Activated CD4-positive, alpha-beta T cell treated with anti-CD3 and anti-CD28 coated beads for 1 hour (primary cell): ENCODE measurements around the gene SGIP1.

Source experiments
- DNase-seq: peaks from one replicate; pipeline ENCODE4 v3.0.0-alpha.2; 2020

Gene SGIP1

GRCh38 chr1:66617362-66618184, 83.6 kb downstream of the SGIP1 start:
- DNase-seq, result no peak

GRCh38 chr1:66618390-66618789, 84.4 kb downstream of the SGIP1 start:
- no peak for DNase-seq

GRCh38 chr1:66623812-66624211, 89.9 kb downstream of the SGIP1 start:
- DNase-seq, result no peak

DNA sequence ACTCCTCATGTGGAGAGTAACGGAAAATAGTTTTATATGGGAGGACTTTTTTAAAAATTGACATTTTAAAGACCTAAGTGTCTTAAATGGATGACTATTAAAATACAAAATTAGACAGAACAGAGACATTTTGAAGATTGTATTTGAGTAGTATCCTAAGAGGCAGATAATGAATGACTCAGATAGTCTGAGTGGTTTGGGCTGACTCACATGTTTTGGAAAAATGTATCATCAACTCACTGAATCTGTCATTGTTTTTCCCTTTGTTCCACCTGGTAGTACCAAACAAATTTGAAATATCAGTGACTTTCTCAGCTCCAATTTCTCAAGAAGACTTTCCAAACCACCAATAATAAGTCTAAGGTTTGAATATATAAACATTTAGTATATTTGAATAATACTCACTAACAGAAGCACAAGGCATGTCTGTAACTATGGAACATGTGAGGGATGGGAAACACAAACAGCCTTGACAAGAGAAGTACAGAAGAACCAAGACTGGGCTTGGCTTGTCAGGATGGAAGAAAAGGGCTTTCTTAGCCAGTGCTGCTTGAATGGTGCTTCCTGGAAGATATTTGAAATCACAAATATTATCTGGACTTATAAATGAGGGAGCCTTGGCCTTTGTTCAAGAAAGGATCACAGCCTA, 90.6 kb downstream of the SGIP1 start:
- no peak for DNase-seq

- no peak for DNase-seq
These were observed 92.3 kb downstream of the SGIP1 start for GRCh38 chr1:66626261-66626660.

GRCh38 chr1:66628926-66629325, 95.0 kb downstream of the SGIP1 start:
- DNase-seq, result no peak

- no peak for DNase-seq
These were observed 99.2 kb downstream of the SGIP1 start for GRCh38 chr1:66633159-66633558.

- DNase-seq, result no peak
These were observed 103.2 kb downstream of the SGIP1 start for GRCh38 chr1:66637146-66637545.

DNA sequence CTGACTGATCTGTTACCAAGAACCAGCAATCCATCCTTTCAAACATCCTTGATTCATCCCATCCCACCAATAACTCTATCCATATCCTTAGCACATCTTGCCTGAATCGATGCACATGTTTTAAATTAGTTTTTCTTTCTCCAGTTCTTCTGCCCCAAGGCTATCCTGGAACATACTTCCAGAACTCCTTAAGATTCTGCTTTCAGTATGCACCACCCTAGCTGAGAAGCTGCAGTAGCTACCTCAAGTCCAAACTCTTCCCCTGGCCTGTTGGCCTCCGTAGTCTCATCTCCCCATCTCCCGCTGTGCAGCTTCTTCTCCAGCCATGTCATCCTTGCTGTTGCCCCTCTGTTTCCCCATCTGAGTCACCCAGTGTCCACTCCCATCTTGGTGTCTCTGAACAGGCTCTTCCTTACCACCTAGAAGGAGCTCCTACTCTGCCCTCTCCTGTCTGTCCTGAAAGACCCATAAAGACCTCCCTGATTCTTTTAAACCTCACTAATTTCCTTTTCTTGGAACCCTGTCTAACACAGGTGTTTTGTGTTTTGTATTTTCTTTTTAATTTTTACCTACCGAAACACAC, 108.0 kb downstream of the SGIP1 start:
- no peak for DNase-seq

DNA sequence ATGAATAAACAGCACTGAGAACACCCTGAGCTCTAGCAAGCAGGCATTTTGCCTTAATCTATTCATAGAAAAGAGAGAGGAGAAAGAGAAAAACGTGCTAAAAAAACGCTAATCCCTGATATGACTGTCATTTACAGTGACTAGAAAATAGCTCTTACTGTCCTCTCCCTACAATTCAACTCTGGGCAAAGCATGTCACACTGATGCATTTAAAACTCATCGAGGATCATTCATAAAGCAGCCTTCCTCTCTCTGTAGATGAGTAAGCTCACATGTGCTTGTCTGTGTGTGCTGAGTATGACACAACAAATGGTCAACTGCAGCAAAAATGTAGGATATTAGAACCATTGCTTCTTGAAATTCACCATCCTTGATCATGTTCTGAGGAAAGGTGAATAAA, 109.0 kb downstream of the SGIP1 start:
- no peak for DNase-seq

DNA sequence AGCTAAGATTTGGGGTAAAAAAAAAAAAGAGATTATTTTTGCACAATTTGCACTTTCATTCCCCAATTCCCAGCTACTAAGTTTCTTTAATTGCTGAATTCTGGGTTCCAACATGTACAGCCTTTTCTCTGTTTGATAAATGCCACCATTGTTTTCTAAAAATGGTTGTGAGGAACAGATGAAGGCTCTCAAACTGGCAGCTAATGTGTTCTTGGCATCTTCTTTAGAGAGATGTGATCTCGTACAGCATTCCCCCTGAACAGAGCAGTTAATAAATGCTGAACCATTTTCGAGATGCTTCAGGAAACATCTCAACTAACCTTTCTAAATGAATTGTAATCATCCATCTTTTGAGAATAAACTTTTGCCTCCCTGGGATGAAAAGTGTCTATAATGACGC, 110.4 kb downstream of the SGIP1 start:
- no peak for DNase-seq

GRCh38 chr1:66648901-66649595, 115.1 kb downstream of the SGIP1 start:
- DNase-seq, result no peak

DNA sequence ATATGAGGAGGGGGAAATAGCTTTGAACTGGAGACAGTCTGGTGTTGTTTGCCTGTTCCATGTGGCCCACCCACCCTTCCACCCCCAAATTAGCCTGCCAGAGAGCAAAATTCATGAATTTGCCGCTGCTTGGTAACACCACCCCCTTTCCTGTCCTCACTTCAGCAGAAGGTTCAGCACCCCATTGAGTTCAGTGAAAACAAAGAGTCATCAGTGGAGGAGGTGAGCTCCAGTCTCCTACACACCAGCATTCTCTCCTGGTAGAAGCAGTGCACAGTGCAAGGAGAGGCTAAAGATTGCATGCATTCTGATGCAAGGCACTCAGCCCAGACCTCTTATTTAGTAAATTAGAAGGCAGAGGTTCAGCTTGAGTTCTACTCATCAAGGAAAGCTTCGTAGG, 118.6 kb downstream of the SGIP1 start:
- DNase-seq, result no peak

- no peak for DNase-seq
These were observed 120.7 kb downstream of the SGIP1 start for GRCh38 chr1:66654643-66655042.

DNA sequence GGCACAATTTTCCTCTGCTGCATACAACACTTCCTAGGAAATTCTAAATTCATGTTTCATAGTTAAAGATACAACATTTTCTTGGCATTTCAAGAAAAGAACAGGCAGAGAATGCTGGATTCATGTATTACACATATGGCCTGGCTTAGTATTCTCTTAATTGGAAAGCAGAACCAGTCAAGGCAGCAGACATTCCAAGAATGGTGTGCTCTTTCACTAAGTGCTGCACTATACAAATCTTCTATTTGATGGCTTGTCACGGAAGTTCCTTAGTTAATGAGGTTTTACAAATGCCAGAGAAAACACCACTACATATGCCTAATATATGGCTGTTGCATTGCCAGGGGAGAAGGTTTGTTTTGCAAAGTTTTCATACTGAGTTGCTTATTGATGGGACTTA, 137.5 kb downstream of the SGIP1 start:
- no peak for DNase-seq

- no peak for DNase-seq
These were observed 142.8 kb downstream of the SGIP1 start for GRCh38 chr1:66676613-66677298.

- no peak for DNase-seq
These were observed 144.2 kb downstream of the SGIP1 start for GRCh38 chr1:66678146-66678545.

DNA sequence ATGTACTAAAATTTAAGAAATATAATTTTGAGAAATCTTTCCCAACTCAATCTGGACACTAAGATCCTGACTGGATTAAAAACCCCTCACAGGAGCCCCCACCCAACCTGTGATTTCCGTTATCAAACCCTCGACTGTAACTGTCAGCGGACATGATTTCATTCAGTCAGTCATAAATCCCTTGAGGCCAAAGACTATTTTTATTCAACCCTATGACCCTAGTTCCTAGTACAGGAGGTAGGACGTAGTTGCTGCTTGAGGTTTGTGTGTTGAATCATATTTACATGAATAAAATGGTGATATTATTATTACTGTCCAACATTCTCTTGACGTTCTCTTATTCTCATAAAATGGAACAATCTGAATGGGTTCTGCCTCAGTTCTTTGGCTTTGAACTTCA, 145.2 kb downstream of the SGIP1 start:
- no peak for DNase-seq

DNA sequence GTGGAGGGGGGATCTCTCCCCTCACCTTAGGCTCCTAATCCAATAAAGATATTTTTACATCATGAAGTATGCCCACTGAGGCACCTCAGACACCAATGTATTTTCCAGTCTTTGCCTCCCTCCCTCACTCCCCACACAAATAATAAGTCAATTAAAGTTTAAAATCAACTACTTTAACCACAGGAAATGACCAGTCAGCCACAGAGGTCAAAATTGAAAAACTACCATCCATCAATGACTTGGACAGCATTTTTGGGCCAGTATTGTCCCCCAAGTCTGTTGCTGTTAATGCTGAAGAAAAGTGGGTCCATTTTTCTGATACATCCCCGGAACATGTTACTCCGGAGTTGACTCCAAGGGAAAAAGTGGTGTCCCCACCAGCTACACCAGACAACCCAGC, 147.7 kb downstream of the SGIP1 start:
- DNase-seq, result no peak

GRCh38 chr1:66682106-66682505, 148.2 kb downstream of the SGIP1 start:
- DNase-seq, result no peak

DNA sequence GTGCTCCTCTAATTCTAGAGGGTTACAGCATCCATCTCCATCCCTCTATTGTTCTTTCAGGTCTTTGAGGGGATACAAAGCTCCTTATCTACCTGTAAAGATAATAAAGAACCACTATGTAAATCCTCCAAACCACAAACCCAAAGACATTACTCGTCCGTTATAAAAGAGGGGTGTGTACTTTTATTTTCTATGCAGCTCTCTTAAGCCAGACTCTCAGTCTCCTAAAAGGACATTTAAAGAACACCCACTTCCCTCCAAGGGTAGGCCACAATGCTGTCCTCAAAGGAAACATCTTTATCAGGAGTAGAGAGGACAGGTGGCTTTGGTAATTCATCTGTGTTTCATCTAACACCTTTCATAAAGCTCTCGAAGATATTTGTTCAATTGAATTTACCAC, 150.4 kb downstream of the SGIP1 start:
- DNase-seq, result no peak

DNA sequence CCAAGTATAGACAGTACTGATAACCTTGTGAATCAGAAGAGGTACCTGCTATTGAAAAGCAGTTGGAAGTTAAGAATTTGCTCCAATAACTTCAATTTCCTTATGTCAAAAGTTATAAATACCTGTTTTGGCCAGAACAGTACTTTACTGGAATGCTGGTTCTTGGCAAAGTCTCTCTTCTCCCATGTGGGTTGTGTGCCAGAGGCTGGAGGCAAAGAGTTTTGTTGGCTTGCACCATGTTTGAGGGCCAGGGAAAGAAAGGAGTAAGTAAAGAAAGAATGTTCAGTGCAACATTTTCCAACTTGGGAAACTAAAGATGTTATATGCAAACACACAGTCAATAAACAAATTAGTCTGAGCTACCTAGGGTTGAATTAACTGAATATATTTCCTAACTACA, 151.3 kb downstream of the SGIP1 start:
- DNase-seq, result no peak

- no peak for DNase-seq
These were observed 151.7 kb downstream of the SGIP1 start for GRCh38 chr1:66685670-66686069.
